ENCODE results near the gene SERPINA5.

- no peak for TF ChIP-seq POLR2AphosphoS5 (IDR thresholded peaks at IDR 0.05; ENCODE audit: low read depth, low read length)
- TF ChIP-seq REST (IDR thresholded peaks at IDR 0.05; ENCODE audit: insufficient read depth in 1 of 2, low read depth in 2 of 2, low read length in 1 of 2) = no peak
These were observed 31.2 kb upstream of the SERPINA5 start for GRCh38 chr14:94550041-94550440.
